ENCODE data around the gene ANKRD39.

The ANKRD39 gene

DNA sequence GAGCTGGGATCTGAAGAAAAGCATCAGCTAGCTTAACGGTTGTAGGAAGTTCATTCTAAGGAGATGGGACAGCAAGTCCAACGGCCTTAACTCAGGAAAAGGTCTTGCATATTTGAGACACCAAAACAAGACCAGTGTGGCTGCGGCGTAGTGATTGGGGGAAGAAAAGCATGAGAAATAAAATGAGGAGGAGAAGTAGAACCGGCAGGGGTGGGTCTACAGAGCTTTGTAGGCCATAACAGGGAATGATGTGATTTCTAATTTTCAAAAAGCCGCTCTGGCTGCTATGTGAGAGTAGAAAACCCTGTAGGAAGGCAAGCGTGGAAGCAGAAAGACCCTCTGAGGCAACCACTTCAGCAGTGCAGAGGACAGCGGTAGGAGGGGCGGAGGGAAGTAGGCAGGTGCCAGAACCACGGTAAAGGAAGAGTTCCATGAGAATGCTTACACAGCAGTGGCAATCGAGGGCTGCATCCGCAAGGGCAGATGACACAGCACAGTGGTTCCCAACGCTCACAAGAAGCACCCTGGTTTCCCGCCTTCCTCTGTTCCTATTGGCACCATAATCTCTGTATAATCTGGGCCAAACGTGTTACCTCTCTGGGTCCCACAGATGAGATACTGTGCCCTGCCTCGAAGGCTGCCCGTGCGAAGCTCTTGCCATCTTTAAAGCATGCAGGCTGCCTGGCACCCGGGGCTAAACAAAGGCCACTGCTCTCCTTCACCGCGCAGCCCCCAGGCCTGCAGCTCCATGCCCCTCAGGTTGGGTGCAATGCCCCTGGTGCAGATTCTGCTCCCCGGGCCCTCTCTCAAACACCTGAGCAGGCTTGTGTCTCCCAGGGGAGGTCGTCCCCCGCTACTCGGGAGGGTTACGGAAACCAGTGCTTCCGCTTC lies 795 bp downstream of the ANKRD39 start:
- TF ChIP-seq, protein P1, sequence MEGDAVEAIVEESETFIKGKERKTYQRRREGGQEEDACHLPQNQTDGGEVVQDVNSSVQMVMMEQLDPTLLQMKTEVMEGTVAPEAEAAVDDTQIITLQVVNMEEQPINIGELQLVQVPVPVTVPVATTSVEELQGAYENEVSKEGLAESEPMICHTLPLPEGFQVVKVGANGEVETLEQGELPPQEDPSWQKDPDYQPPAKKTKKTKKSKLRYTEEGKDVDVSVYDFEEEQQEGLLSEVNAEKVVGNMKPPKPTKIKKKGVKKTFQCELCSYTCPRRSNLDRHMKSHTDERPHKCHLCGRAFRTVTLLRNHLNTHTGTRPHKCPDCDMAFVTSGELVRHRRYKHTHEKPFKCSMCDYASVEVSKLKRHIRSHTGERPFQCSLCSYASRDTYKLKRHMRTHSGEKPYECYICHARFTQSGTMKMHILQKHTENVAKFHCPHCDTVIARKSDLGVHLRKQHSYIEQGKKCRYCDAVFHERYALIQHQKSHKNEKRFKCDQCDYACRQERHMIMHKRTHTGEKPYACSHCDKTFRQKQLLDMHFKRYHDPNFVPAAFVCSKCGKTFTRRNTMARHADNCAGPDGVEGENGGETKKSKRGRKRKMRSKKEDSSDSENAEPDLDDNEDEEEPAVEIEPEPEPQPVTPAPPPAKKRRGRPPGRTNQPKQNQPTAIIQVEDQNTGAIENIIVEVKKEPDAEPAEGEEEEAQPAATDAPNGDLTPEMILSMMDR (conservative IDR thresholded peaks at IDR 0.05): no peak
- H3K27ac ChIP-seq: peak overlapping the region; percentile 89

DNA sequence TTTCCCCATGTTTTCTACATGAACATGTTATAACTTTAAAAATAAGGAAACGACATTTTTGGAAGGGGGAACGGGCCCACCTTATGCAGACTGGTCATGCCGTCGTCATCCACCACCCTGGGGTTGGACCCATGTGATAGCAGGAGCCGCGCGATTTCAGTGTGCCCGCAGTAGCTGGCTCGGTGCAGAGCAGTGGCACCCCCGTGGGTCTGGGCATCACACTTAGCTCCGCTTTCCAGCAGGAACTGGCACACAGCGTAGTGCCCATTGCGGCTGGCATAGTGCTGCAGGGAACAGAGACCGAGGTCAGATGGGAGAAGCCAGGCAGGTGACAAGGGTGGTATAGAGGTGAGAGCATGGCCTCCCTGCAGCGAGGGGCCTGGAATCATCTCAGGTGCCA lies 4.5 kb downstream of the ANKRD39 start:
- H3K27ac ChIP-seq: no peak overlapping the region
- TF ChIP-seq, protein P1 (conservative IDR thresholded peaks at IDR 0.05): no peak

DNA sequence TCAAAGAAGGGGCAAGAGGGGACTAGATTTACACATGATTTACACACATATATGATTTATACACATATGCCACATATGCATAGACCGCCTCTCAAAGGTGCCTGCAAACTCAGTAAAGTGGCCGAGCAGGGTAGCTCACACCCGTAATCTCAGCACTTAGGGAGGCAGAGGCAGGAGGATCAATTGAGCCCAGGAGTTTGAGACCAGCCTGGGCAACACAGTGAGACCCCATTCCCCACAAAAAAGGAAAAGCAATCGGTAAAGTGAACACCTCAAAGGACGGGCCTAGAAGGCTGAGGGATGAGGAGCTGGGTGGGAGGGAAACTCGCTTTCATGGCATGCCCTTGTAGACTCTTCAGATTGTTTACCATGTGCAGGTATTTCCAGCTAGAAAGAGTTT lies 5.1 kb downstream of the ANKRD39 start:
- H3K27ac ChIP-seq: no peak overlapping the region
- TF ChIP-seq, protein P1 (conservative IDR thresholded peaks at IDR 0.05): no peak

DNA sequence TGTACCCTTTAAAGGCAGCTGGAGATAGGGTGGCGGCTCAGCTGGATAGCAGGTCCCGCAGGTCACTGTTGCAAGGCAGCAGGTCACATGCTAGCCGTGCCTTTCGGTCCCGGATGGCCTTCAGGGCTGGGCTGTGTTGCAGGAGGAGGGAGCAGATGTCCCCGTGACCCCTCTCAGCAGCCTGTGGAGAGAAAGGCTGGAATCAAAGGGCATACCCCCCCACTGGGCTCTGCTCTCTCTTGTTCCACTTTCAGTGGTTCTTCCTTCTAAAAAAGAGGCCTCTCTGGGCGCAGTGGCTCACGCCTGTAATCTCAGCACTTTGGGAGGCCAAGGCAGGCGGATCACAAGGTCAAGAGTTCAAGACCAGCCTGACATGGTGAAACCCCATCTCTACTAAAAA lies 9.6 kb downstream of the ANKRD39 start:
- H3K27ac ChIP-seq: no peak overlapping the region
- TF ChIP-seq, protein P1 (conservative IDR thresholded peaks at IDR 0.05): no peak

DNA sequence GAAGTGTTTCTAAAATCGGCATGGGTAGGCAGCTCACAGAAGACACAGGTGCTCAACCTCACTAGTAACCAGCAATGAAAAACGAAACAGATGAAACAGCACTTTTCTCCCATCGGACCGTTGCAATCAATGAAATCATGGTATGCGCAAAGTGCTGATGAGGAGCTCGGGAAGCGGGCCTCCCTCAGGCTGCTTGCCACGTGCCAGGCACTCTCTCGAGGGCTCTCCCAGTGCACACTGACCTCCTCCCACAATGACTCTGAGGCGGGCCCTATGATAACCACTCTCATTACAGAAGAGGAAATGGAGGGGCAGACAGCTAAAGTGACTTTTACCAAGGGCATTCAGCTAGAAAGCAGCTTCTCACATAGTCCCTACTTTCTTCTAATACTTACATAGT lies 10.2 kb downstream of the ANKRD39 start:
- TF ChIP-seq, protein P1 (conservative IDR thresholded peaks at IDR 0.05): no peak
- H3K27ac ChIP-seq: no peak overlapping the region

DNA sequence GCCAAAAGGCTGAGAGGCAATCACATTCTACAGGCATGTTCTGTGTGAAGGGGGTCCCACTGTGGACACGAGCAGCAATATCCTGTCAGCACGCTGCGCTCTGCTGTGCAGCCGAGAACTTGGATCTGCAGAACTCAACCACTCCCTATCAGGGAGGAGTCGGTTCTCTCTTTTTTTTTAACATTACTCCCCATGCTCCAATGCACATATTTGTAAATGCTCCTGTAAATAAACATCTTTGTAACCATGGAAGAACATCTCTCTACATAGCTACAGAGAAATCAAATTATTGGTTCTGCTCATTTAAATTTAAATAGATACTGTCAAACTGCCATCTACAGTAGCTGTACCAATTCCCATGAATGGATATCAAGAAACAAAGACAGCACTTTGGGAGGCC lies 11.0 kb downstream of the ANKRD39 start:
- TF ChIP-seq, protein P1 (conservative IDR thresholded peaks at IDR 0.05): no peak
- no peak overlapping the region for H3K27ac ChIP-seq

DNA sequence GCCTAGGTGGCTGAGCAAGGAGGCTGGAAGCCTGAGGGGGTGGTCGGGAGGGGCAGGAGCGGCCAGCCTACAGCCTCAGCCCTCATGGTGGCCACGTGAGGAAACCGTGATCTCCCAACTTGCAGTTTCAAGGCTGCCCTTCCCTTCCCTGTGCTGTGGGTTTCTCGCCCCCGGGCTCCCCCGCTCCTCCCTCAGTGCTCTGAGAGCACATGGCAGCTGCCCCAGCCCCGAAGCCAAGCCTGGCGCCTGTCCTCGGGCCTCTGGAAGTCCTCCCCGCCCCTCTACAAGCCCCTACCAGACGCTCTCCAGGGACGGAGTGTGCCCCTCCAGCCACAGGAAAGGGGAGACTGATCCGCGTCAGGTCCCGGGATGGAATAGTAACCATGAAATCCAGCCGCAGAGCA lies 13.4 kb downstream of the ANKRD39 start:
- H3K27ac ChIP-seq: no peak overlapping the region
- TF ChIP-seq, protein P1 (conservative IDR thresholded peaks at IDR 0.05): no peak

Measured in VCaP (cell line).